Bronchial epithelial cell (primary cell): Measurements from ENCODE around the gene UNCX. TPM values are rescaled to one million over a fixed set of nuclear protein-coding genes. Genes with fewer than 3 reads are reported as not detected.

ENCODE experiments used
- DNase-seq: peaks from one replicate; pipeline ENCODE4 v3.0.0-alpha.2; 2010; ENCODE audit warnings: low read depth
- FAIRE-seq: peaks from 2 replicates; lab custom pipeline; 2011; peaks lifted over from hg19 to GRCh38; lab: Jason Lieb, UNC
- H3K27me3 ChIP-seq: 2 replicates; pipeline ENCODE4 v1.5.1; 2011; ENCODE audit warnings: low read length; ENCODE audit not compliant: control insufficient read depth, insufficient read depth
- H3K36me3 ChIP-seq: 2 replicates; pipeline ENCODE4 v1.5.1; 2011; ENCODE audit warnings: low read length; ENCODE audit not compliant: control insufficient read depth, insufficient read depth
- H3K4me3 ChIP-seq: 2 replicates; pipeline ENCODE4 v1.5.1; 2011; ENCODE audit warnings: mild to moderate bottlenecking, low read depth, low read length, control low read depth
- CTCF ChIP-seq: IDR thresholded peaks from 2 replicates; pipeline ENCODE4 v1.5.1; 2011; ENCODE audit warnings: mild to moderate bottlenecking, moderate library complexity, low read length, control low read depth, inconsistent platforms; ENCODE audit not compliant: insufficient read depth, severe bottlenecking
- total RNA-seq: library from RNA; depleted of rRNA; stranded (reverse); fragments of >200 nt; gene quantifications from 2 replicates; pipeline ENCODE4 v1.2.1, GENCODE V29; 2014

Gene UNCX
- total RNA-seq, 1 donor from 2014 or later: not detected

GRCh38 chr7:1227071-1227804, 5.4 kb upstream of the UNCX start:
- no peak for TF ChIP-seq CTCF
- DNase-seq (no peak), FAIRE-seq (no peak)
- Histone ChIP-seq H3K27me3 (peaks cover 65% of the 10 kb centered on the region), H3K4me3 (no peak overlapping the region), H3K36me3 (no peaks in the 10 kb centered on the region)

- DNase-seq (no peak), FAIRE-seq (no peak)
- Histone ChIP-seq H3K36me3 (no peaks in the 10 kb centered on the region), H3K4me3 (no peak overlapping the region), H3K27me3 (peaks cover 63% of the 10 kb centered on the region)
- TF ChIP-seq CTCF: no peak
Measured at GRCh38 chr7:1227814-1228544, 4.7 kb upstream of the UNCX start.

- no peak overlapping the region for H3K4me3 ChIP-seq
- DNase-seq (no peak), FAIRE-seq (no peak)
- peaks cover 61% of the 10 kb centered on the region for H3K27me3 ChIP-seq
- TF ChIP-seq CTCF: no peak
- no peaks in the 10 kb centered on the region for H3K36me3 ChIP-seq
Measured at GRCh38 chr7:1228545-1229201, 4.0 kb upstream of the UNCX start.

- Histone ChIP-seq H3K27me3 (peaks cover 58% of the 10 kb centered on the region), H3K36me3 (no peaks in the 10 kb centered on the region), H3K4me3 (no peak overlapping the region)
- TF ChIP-seq CTCF: no peak
- FAIRE-seq (no peak), DNase-seq (no peak)
Measured at GRCh38 chr7:1229202-1229947, 3.3 kb upstream of the UNCX start.

- no peak for TF ChIP-seq CTCF
- Histone ChIP-seq H3K27me3 (peaks cover 60% of the 10 kb centered on the region), H3K36me3 (no peaks in the 10 kb centered on the region), H3K4me3 (no peak overlapping the region)
- no peak for FAIRE-seq
- no peak for DNase-seq
Measured at GRCh38 chr7:1229956-1230355, 2.7 kb upstream of the UNCX start.
